AG09319 (cell line): ENCODE measurements around the gene SUMF1.

ENCODE experiments used
- DNase-seq: peaks from one replicate; pipeline ENCODE4 v3.0.0-alpha.2; 2010; ENCODE audit warnings: low read depth; ENCODE audit errors: extremely low read depth
- CTCF ChIP-seq: IDR thresholded peaks from 2 replicates; pipeline ENCODE4 v1.5.1; 2011; ENCODE audit warnings: low read depth, mild to moderate bottlenecking, inconsistent platforms, low read length, moderate library complexity

Gene SUMF1

GRCh38 chr3:4454142-4454541, 12.9 kb downstream of the SUMF1 start:
- DNase-seq: no peak
- no peak for TF ChIP-seq CTCF

GRCh38 chr3:4449043-4449805, 17.8 kb downstream of the SUMF1 start:
- no peak for DNase-seq
- no peak for TF ChIP-seq CTCF

- TF ChIP-seq CTCF: no peak
- no peak for DNase-seq
Measured at GRCh38 chr3:4448187-4448586, 18.9 kb downstream of the SUMF1 start.

- no peak for DNase-seq
Measured at GRCh38 chr3:4447295-4447999, 19.6 kb downstream of the SUMF1 start.

GRCh38 chr3:4440951-4441350, 26.1 kb downstream of the SUMF1 start:
- DNase-seq: no peak
- no peak for TF ChIP-seq CTCF

More at GRCh38 chr3:4447295-4447999, 19.6 kb downstream of the SUMF1 start:
- TF ChIP-seq CTCF: no peak

GRCh38 chr3:4438296-4438695, 28.8 kb downstream of the SUMF1 start:
- no peak for DNase-seq
- TF ChIP-seq CTCF: no peak

GRCh38 chr3:4432259-4432658, 34.8 kb downstream of the SUMF1 start:
- no peak for TF ChIP-seq CTCF
- no peak for DNase-seq
